ENCODE measurements around the gene SLC27A5.
"Not testable (repeated sequence)": the region's sequence is repeated elsewhere in the genome, so short reads cannot be mapped to it uniquely, and the experiment has no call there.

SLC27A5 gene

GRCh38 chr19:58475714-58476497, 35.9 kb downstream of the SLC27A5 start, which contains the start of gene ZNF446:
Gene ZNF446 (plus strand): TSS chr19:58476352. CDS start chr19:58477219, 867 bp downstream.
- H3K4me3 ChIP-seq (replicated peaks; ENCODE audit: low read depth, low read length) = peak within 1 kb of the TSS; percentile 70
- TF ChIP-seq CTCF (IDR thresholded peaks at IDR 0.05; ENCODE audit: insufficient read depth, low read length, poor library complexity, severe bottlenecking) = no peak
- peaks cover 14% of the 10 kb centered on the region for H3K36me3 ChIP-seq (ENCODE audit: control insufficient read depth, insufficient read depth, low read length)
- no peaks in the 10 kb centered on the region for H3K27me3 ChIP-seq (replicated peaks; ENCODE audit: control insufficient read depth, insufficient read depth, low read length)
- peak; percentile 99 for DNase-seq (ENCODE audit: extremely low read depth, insufficient read length)

- H3K4me3 ChIP-seq (replicated peaks; ENCODE audit: low read depth, low read length) = peak overlapping the region; percentile 70
- no peaks in the 10 kb centered on the region for H3K27me3 ChIP-seq (replicated peaks; ENCODE audit: control insufficient read depth, insufficient read depth, low read length)
- no peak for DNase-seq (ENCODE audit: extremely low read depth, insufficient read length)
- no peak for TF ChIP-seq CTCF (IDR thresholded peaks at IDR 0.05; ENCODE audit: insufficient read depth, low read length, poor library complexity, severe bottlenecking)
- H3K36me3 ChIP-seq (ENCODE audit: control insufficient read depth, insufficient read depth, low read length) = peaks cover 15% of the 10 kb centered on the region
Observed at GRCh38 chr19:58474997-58475713, 36.6 kb downstream of the SLC27A5 start.

- H3K27me3 ChIP-seq (replicated peaks; ENCODE audit: control insufficient read depth, insufficient read depth, low read length) = no peaks in the 10 kb centered on the region
- no peak for TF ChIP-seq CTCF (IDR thresholded peaks at IDR 0.05; ENCODE audit: insufficient read depth, low read length, poor library complexity, severe bottlenecking)
- no peak overlapping the region for H3K4me3 ChIP-seq (replicated peaks; ENCODE audit: low read depth, low read length)
- peaks cover 15% of the 10 kb centered on the region for H3K36me3 ChIP-seq (ENCODE audit: control insufficient read depth, insufficient read depth, low read length)
- DNase-seq (ENCODE audit: extremely low read depth, insufficient read length) = no peak
Observed at GRCh38 chr19:58474291-58474996, 37.3 kb downstream of the SLC27A5 start.

- no peak for DNase-seq (ENCODE audit: extremely low read depth, insufficient read length)
- no peak for TF ChIP-seq CTCF (IDR thresholded peaks at IDR 0.05; ENCODE audit: insufficient read depth, low read length, poor library complexity, severe bottlenecking)
- Histone ChIP-seq H3K27me3 (replicated peaks; ENCODE audit: control insufficient read depth, insufficient read depth, low read length) (no peaks in the 10 kb centered on the region), H3K4me3 (replicated peaks; ENCODE audit: low read depth, low read length) (no peak overlapping the region), H3K36me3 (ENCODE audit: control insufficient read depth, insufficient read depth, low read length) (peaks cover 16% of the 10 kb centered on the region)
Observed at GRCh38 chr19:58473775-58474174, 38.0 kb downstream of the SLC27A5 start.

GRCh38 chr19:58471736-58472135, 40.1 kb downstream of the SLC27A5 start:
- Histone ChIP-seq H3K27me3 (replicated peaks; ENCODE audit: control insufficient read depth, insufficient read depth, low read length) (no peaks in the 10 kb centered on the region), H3K4me3 (replicated peaks; ENCODE audit: low read depth, low read length) (no peak overlapping the region), H3K36me3 (ENCODE audit: control insufficient read depth, insufficient read depth, low read length) (peaks cover 16% of the 10 kb centered on the region)
- no peak for DNase-seq (ENCODE audit: extremely low read depth, insufficient read length)
- TF ChIP-seq CTCF (IDR thresholded peaks at IDR 0.05; ENCODE audit: insufficient read depth, low read length, poor library complexity, severe bottlenecking) = no peak

GRCh38 chr19:58470837-58471543, 40.8 kb downstream of the SLC27A5 start:
- peaks cover 16% of the 10 kb centered on the region for H3K36me3 ChIP-seq (ENCODE audit: control insufficient read depth, insufficient read depth, low read length)
- DNase-seq (ENCODE audit: extremely low read depth, insufficient read length); H3K4me3 ChIP-seq (replicated peaks; ENCODE audit: low read depth, low read length); H3K27me3 ChIP-seq (replicated peaks; ENCODE audit: control insufficient read depth, insufficient read depth, low read length): not testable (repeated sequence)
